HG03571 (cell line): ENCODE data around the gene JHY.

Source experiments
- ATAC-seq: cut with Tn5 transposase; IDR thresholded peaks from one replicate; pipeline ENCODE4 v1.9.1; 2021; ENCODE audit not compliant: unreplicated experiment

The JHY gene

DNA sequence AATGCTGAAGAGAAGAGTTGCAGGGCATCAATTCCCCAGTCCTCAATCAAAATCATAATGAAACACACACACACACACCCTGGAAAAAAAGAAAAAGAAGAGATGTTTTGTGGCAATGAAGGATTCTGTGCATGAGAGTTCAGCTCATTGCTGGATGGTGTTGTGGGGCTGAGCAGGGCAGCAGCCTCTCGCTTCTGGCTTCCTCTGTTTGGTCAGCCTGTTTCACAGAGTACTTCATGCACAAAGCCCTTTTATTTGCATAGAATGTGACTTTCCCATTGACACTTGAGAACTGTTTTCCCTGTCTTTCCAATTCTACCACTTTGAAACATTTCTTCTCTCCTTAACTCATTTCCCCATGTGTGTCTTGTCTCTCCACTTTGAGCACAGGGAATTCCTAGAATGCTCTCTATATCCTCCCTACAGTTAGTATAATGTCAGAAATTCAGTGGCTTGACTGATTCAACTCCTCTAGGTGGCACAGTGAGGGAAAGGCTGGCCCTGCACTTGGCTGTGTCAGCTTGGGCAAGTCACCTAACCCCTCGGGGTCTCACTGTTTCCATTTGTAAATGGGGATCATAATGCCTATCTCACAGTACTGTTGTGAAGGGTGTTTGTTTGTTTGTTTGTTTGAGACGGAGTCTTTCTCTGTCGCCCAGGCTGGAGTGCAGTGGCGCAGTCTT, 124.4 kb downstream of the JHY start:
- no peak for ATAC-seq
